GM12891 (cell line): Measurements from ENCODE around the gene AGAP9.

Experiments used
- POLR2A ChIP-seq: IDR thresholded peaks from 2 replicates; pipeline ENCODE4 v1.6.1; 2011; ENCODE audit warnings: low read depth, low read length, control low read depth
- POLR2AphosphoS5 ChIP-seq: IDR thresholded peaks from 2 replicates; pipeline ENCODE4 v1.6.1; 2011; ENCODE audit warnings: low read depth, low read length, control low read depth

DNA sequence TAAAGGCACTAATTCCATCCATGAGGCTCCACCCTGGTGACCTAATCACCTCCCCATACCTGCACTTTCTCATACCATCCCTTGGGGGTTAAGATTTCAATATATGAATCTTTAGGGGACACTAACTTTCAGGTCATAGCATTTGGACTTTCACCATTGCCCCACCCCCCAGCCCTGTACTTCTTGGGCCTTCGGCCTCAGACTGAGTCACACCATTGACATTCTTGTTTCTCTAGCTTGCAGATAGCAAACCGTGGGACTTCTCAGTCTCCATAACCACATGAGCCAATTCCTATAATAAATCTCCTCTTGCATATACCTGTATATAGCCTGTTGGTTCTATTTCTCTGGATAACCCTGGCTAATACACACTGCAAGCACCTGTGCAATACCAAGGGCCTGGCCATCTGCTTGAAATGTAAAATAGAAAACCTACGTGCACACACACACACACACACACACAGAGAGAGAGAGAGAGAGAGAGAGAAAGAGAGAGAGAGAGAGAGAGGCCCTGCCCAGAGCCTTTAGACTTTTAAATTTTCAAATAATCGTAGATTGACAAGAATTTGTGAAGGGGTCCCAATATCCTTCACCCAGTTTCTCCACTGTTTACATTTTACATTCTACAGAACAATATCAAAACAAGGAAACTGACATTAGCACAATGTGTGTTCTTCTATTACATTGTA is 64.8 kb downstream of the AGAP9 start:
- TF ChIP-seq POLR2AphosphoS5, result no peak
- no peak for TF ChIP-seq POLR2A
